ENCODE data around the gene CC2D2B. TPM values are rescaled to one million over a fixed set of nuclear protein-coding genes. Genes with fewer than 3 reads are reported as not detected.

CC2D2B gene
- total RNA-seq, 1 experiment from 2014 or later, result not detected

GRCh38 chr10:95963202-95963990 is 55.6 kb downstream of the CC2D2B start:
- no peaks in the 10 kb centered on the region for H3K9me2 ChIP-seq (ENCODE audit: insufficient read depth)
- no peaks in the 10 kb centered on the region for H3K36me3 ChIP-seq (ENCODE audit: low read depth)
- H3K27ac ChIP-seq, result no peak overlapping the region
- H3F3A ChIP-seq (ENCODE audit: insufficient read depth, low read depth), result no peaks in the 10 kb centered on the region
- H3K4me1 ChIP-seq (replicated peaks; ENCODE audit: insufficient read depth), result no peaks in the 10 kb centered on the region
- CTCF ChIA-PET, result no interaction called here
- H4K20me1 ChIP-seq (ENCODE audit: insufficient read depth), result no peaks in the 10 kb centered on the region
- H2AFZ ChIP-seq, result no peak overlapping the region
- H3K9me3 ChIP-seq (ENCODE audit: insufficient read depth, low read depth), result no peaks in the 10 kb centered on the region
- no peak for DNase-seq
- no peak overlapping the region for H3K4me3 ChIP-seq
- no TSS peak for BruUV-seq (replicated peaks)
- no peaks in the 10 kb centered on the region for H3K79me2 ChIP-seq (ENCODE audit: low read depth)
- no peak overlapping the region for H3K4me2 ChIP-seq
- no peaks in the 10 kb centered on the region for H3K27me3 ChIP-seq (ENCODE audit: insufficient read depth, low read depth)
- no peak for TF ChIP-seq EZH2 (IDR thresholded peaks at IDR 0.05; ENCODE audit: low read depth)
- TF ChIP-seq CTCF (conservative IDR thresholded peaks at IDR 0.05), result no peak
- POLR2A ChIA-PET (ENCODE audit: unreplicated experiment), result no interaction called here
- intact Hi-C loops (cut with micrococcal nuclease; ENCODE audit: unreplicated experiment), result no loop called here

GRCh38 chr10:95963991-95964389 is 56.2 kb downstream of the CC2D2B start:
- intact Hi-C loops (cut with micrococcal nuclease; ENCODE audit: unreplicated experiment), result no loop called here
- no peak overlapping the region for H3K27ac ChIP-seq
- no peaks in the 10 kb centered on the region for H3K79me2 ChIP-seq (ENCODE audit: low read depth)
- no peaks in the 10 kb centered on the region for H3F3A ChIP-seq (ENCODE audit: insufficient read depth, low read depth)
- no peaks in the 10 kb centered on the region for H4K20me1 ChIP-seq (ENCODE audit: insufficient read depth)
- ChIA-PET CTCF (no interaction called here), POLR2A (ENCODE audit: unreplicated experiment) (no interaction called here)
- no TSS peak for BruUV-seq (replicated peaks)
- no peaks in the 10 kb centered on the region for H3K27me3 ChIP-seq (ENCODE audit: insufficient read depth, low read depth)
- no peak overlapping the region for H2AFZ ChIP-seq
- no peaks in the 10 kb centered on the region for H3K9me3 ChIP-seq (ENCODE audit: insufficient read depth, low read depth)
- no peaks in the 10 kb centered on the region for H3K36me3 ChIP-seq (ENCODE audit: low read depth)
- H3K4me1 ChIP-seq (replicated peaks; ENCODE audit: insufficient read depth), result no peaks in the 10 kb centered on the region
- no peak overlapping the region for H3K4me2 ChIP-seq
- DNase-seq, result no peak
- H3K4me3 ChIP-seq, result no peak overlapping the region
- no peaks in the 10 kb centered on the region for H3K9me2 ChIP-seq (ENCODE audit: insufficient read depth)
- TF ChIP-seq EZH2 (IDR thresholded peaks at IDR 0.05; ENCODE audit: low read depth) (no peak), CTCF (conservative IDR thresholded peaks at IDR 0.05) (no peak)

GRCh38 chr10:95964756-95965155 is 57.0 kb downstream of the CC2D2B start:
- CTCF ChIA-PET, result no interaction called here

More at GRCh38 chr10:95964756-95965155, 57.0 kb downstream of the CC2D2B start:
- intact Hi-C loops (cut with micrococcal nuclease; ENCODE audit: unreplicated experiment), result no loop called here
- Histone ChIP-seq H3K27ac (no peak overlapping the region), H3K4me1 (replicated peaks; ENCODE audit: insufficient read depth) (no peaks in the 10 kb centered on the region), H3K4me3 (no peak overlapping the region), H3K27me3 (ENCODE audit: insufficient read depth, low read depth) (no peaks in the 10 kb centered on the region), H4K20me1 (ENCODE audit: insufficient read depth) (no peaks in the 10 kb centered on the region), H3K9me3 (ENCODE audit: insufficient read depth, low read depth) (no peaks in the 10 kb centered on the region), H2AFZ (no peak overlapping the region), H3K36me3 (ENCODE audit: low read depth) (no peaks in the 10 kb centered on the region), H3K79me2 (ENCODE audit: low read depth) (no peaks in the 10 kb centered on the region), H3F3A (ENCODE audit: insufficient read depth, low read depth) (no peaks in the 10 kb centered on the region), H3K9me2 (ENCODE audit: insufficient read depth) (no peaks in the 10 kb centered on the region), H3K4me2 (no peak overlapping the region)
- POLR2A ChIA-PET (ENCODE audit: unreplicated experiment), result no interaction called here
- TF ChIP-seq EZH2 (IDR thresholded peaks at IDR 0.05; ENCODE audit: low read depth), result no peak
- no peak for TF ChIP-seq CTCF (conservative IDR thresholded peaks at IDR 0.05)
- DNase-seq, result no peak
- BruUV-seq (replicated peaks), result no TSS peak

Data from PC-9 (cell line).